SK-N-SH (cell line): ENCODE measurements around the gene ETHE1. TPM values are rescaled to one million over a fixed set of nuclear protein-coding genes. Genes with fewer than 3 reads are reported as not detected.

Source experiments
- CTCF ChIA-PET: fragments of 300-600, 350-600 bp; formaldehyde crosslinking; extraction: SDS; loops from one replicate; lab custom pipeline; 2021; lab: Yijun Ruan, JAX
- POLR2A ChIA-PET: fragments of 350-600 bp; sonication (Branson Sonifier 250); formaldehyde crosslinking; extraction: SDS; loops from one replicate; lab custom pipeline; 2020; ENCODE audit warnings: antibody characterized with exemption, inconsistent platforms; lab: Yijun Ruan, JAX
- DNase-seq: peaks from one replicate; pipeline ENCODE4 v3.0.0; 2012
- H2AFZ ChIP-seq: fragments of 200-600 bp; sonication (generic); 2 replicates; pipeline ENCODE4 v1.8.1; 2016; ENCODE audit warnings: antibody characterized with exemption, mild to moderate bottlenecking, low read depth
- H3F3A ChIP-seq: fragments of 200-600 bp; sonication (generic); replicated peaks from 2 replicates; pipeline ENCODE3; 2016; ENCODE audit warnings: antibody characterized with exemption, mild to moderate bottlenecking; ENCODE audit not compliant: insufficient read depth
- H3K27ac ChIP-seq, 2 experiments: fragments of 200-500 bp in 1 of 2; fragments of 200-600 bp in 1 of 2; sonication (Bioruptor generic) in 1 of 2; sonication (generic), shearing (Covaris generic) in 1 of 2; 2 replicates each; pipeline versions ENCODE4 v1.5.1 to v1.6.1; 2014 to 2016; ENCODE audit warnings: low read depth in 2 of 2, inconsistent platforms in 1 of 2, low read length in 1 of 2, mild to moderate bottlenecking in 1 of 2, mixed read lengths in 1 of 2
- H3K27me3 ChIP-seq: fragments of 200-600 bp; sonication (generic), shearing (Covaris generic); 2 replicates; pipeline ENCODE4 v1.6.1; 2016; ENCODE audit warnings: mixed run types; ENCODE audit not compliant: insufficient read depth
- H3K36me3 ChIP-seq, 2 experiments: fragments of 200-500 bp in 1 of 2; fragments of 200-600 bp in 1 of 2; sonication (Bioruptor generic) in 1 of 2; sonication (generic) in 1 of 2; replicated peaks in 1 of 2; 2 replicates each; pipeline versions ENCODE3 to v1.5.1; 2014 to 2016; ENCODE audit warnings: low read length in 1 of 2, mild to moderate bottlenecking in 1 of 2; ENCODE audit not compliant: insufficient read depth in 2 of 2, control insufficient read depth in 1 of 2
- H3K4me1 ChIP-seq, 2 experiments: fragments of 200-500 bp in 1 of 2; fragments of 200-600 bp in 1 of 2; sonication (Bioruptor generic) in 1 of 2; sonication (generic), shearing (Covaris generic) in 1 of 2; 2 replicates each; pipeline versions ENCODE4 v1.5.1 to v1.6.1; 2014 to 2016; ENCODE audit warnings: low read depth in 1 of 2, low read length in 1 of 2, mixed run types in 1 of 2; ENCODE audit not compliant: insufficient read depth in 2 of 2, control insufficient read depth in 1 of 2
- H3K4me2 ChIP-seq: fragments of 200-600 bp; sonication (generic), shearing (Covaris generic); 2 replicates; pipeline ENCODE4 v1.6.1; 2017; ENCODE audit warnings: mixed run types
- H3K4me3 ChIP-seq, 2 experiments: fragments of 200-500 bp in 1 of 2; fragments of 200-600 bp in 1 of 2; sonication (Bioruptor generic) in 1 of 2; sonication (generic), shearing (Covaris generic) in 1 of 2; 2 replicates each; pipeline versions ENCODE4 v1.5.1 to v1.8.1; 2014 to 2016; ENCODE audit warnings: low read depth in 2 of 2, inconsistent platforms in 1 of 2, low read length in 1 of 2, mild to moderate bottlenecking in 1 of 2, mixed read lengths in 1 of 2, moderate library complexity in 1 of 2
- H3K79me2 ChIP-seq: fragments of 200-600 bp; sonication (generic); 2 replicates; pipeline ENCODE4 v1.8.1; 2017; ENCODE audit warnings: mild to moderate bottlenecking; ENCODE audit not compliant: insufficient read depth
- H3K9ac ChIP-seq: fragments of 200-600 bp; sonication (generic); 2 replicates; pipeline ENCODE4 v1.6.1; 2017; ENCODE audit warnings: mixed run types
- H3K9me2 ChIP-seq: fragments of 200-600 bp; sonication (generic); 2 replicates; pipeline ENCODE4 v1.6.1; 2017; ENCODE audit warnings: mixed run types
- H3K9me3 ChIP-seq: fragments of 200-600 bp; sonication (generic); 2 replicates; pipeline ENCODE4 v1.6.1; 2017; ENCODE audit warnings: mixed run types, mild to moderate bottlenecking, moderate library complexity
- H4K20me1 ChIP-seq: fragments of 200-600 bp; sonication (generic); 2 replicates; pipeline ENCODE4 v1.6.1; 2017; ENCODE audit warnings: mild to moderate bottlenecking, mixed run types; ENCODE audit not compliant: insufficient read depth
- CHD2 ChIP-seq: fragments of 150-350 bp; IDR thresholded peaks from 2 replicates; pipeline ENCODE4 v1.6.1; 2018; ENCODE audit warnings: low read length; ENCODE audit not compliant: partially characterized antibody
- ELF1 ChIP-seq: IDR thresholded peaks from 2 replicates; pipeline ENCODE4 v1.4.0; 2012
- EZH2phosphoT487 ChIP-seq: fragments of 200-600 bp; sonication (generic); IDR thresholded peaks from 2 replicates; pipeline ENCODE4 v1.6.1; 2017; ENCODE audit warnings: low read depth, mixed run types, mild to moderate bottlenecking, antibody characterized with exemption, moderate library complexity, borderline replicate concordance
- GATA2 ChIP-seq: sonication (generic); formaldehyde crosslinking; IDR thresholded peaks from 2 replicates; pipeline ENCODE4 v1.5.0; 2020; ENCODE audit warnings: mild to moderate bottlenecking, missing genetic modification reagents
- JUND ChIP-seq: IDR thresholded peaks from 2 replicates; pipeline ENCODE4 v1.4.0; 2012
- RAD21 ChIP-seq: IDR thresholded peaks from 2 replicates; pipeline ENCODE4 v1.6.1; 2012; ENCODE audit warnings: mild to moderate bottlenecking, low read length
- RCOR1 ChIP-seq: fragments of 150-350 bp; IDR thresholded peaks from 2 replicates; pipeline ENCODE4 v1.6.1; 2017; ENCODE audit warnings: antibody characterized with exemption, low read length
- RXRA ChIP-seq: IDR thresholded peaks from 2 replicates; pipeline ENCODE4 v1.4.0; 2012; ENCODE audit warnings: low read depth, mild to moderate bottlenecking, borderline replicate concordance
- SMC3 ChIP-seq: IDR thresholded peaks from 2 replicates; pipeline ENCODE4 v1.6.1; 2012; ENCODE audit warnings: low read depth, low read length, improper control_type of control experiment
- TAF1 ChIP-seq: IDR thresholded peaks from 2 replicates; pipeline ENCODE4 v1.6.1; 2012; ENCODE audit warnings: low read depth, mild to moderate bottlenecking, low read length, moderate library complexity, borderline replicate concordance
- TEAD4 ChIP-seq: IDR thresholded peaks from 2 replicates; pipeline ENCODE4 v1.4.0; 2012; ENCODE audit warnings: mild to moderate bottlenecking, borderline replicate concordance; ENCODE audit not compliant: insufficient read depth
- YY1 ChIP-seq: IDR thresholded peaks from 2 replicates; pipeline ENCODE4 v1.4.0; 2012; ENCODE audit warnings: low read depth, mild to moderate bottlenecking
- WGBS: methylation state at CpG from one replicate; pipeline ENCODE4 v1.1.6; 2017; ENCODE audit warnings: low lambda C conversion rate; 5-methylcytosine and 5-hydroxymethylcytosine counted together
- polyA plus RNA-seq, 3 experiments: library from polyadenylated mRNA; depleted of rRNA; stranded (reverse); fragments of >200 nt; gene quantifications; 2 replicates each; pipeline ENCODE4 v1.2.3, GENCODE V29; 2012
- TF ChIP-seq, protein P1 (sequence below): IDR thresholded peaks from 2 replicates; pipeline ENCODE4; 2012
- TF ChIP-seq, protein P2 (sequence below): IDR thresholded peaks from 2 replicates; pipeline ENCODE4 v1.4.0; 2012; ENCODE audit warnings: low read depth
- TF ChIP-seq, protein P3 (sequence below): IDR thresholded peaks from 2 replicates; pipeline ENCODE4 v1.4.0; 2012; ENCODE audit warnings: low read depth, borderline replicate concordance

Gene ETHE1
- polyA plus RNA-seq, 1 of the 3 experiments (the other 2 are of a cell fraction) = 86.2 TPM

DNA sequence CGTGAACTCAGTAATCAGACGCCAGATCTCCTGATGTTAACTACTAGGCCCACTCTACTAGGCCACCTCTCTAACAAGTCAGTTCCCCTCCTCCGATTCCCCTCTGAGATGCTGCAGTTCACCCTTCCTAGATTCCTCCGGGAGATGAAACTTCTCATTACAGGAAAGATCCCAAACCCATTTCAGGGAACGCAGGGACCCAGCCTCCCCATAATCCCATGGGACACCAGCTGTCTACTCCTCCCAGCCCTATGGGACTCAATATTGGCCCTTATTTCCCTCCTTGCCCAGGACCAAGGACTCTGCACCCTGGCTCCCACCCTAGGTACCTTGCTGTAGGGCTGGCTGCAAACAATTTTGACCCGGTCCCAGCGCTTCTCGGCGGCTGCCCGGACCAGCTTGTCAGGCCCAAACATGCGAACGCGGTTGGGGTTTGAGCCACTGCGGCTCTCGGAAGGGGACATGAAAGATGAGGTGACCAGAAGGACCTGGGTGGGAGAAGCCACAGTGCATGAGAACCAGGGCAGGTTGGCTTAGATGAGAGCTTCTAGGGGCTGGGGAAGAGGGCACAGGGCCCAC, 27.4 kb upstream of the ETHE1 start:
- Histone ChIP-seq H3K27me3 (no peaks in the 10 kb centered on the region), H3K9me3 (no peaks in the 10 kb centered on the region), H3F3A (peaks cover 18% of the 10 kb centered on the region), H3K79me2 (no peaks in the 10 kb centered on the region; the same call in 1 of the 2 replicates), H3K27ac (no peak overlapping the region), H3K9ac (no peak overlapping the region), H3K4me1 (no peaks in the 10 kb centered on the region), H3K36me3 (peaks cover 22 to 44% of the 10 kb centered on the region in 2 experiments), H2AFZ (no peak overlapping the region), H4K20me1 (no peaks in the 10 kb centered on the region), H3K9me2 (no peaks in the 10 kb centered on the region), H3K4me2 (no peak overlapping the region), H3K4me3 (no peak overlapping the region)
- TF ChIP-seq TEAD4 = no peak
- TF ChIP-seq, protein P1, sequence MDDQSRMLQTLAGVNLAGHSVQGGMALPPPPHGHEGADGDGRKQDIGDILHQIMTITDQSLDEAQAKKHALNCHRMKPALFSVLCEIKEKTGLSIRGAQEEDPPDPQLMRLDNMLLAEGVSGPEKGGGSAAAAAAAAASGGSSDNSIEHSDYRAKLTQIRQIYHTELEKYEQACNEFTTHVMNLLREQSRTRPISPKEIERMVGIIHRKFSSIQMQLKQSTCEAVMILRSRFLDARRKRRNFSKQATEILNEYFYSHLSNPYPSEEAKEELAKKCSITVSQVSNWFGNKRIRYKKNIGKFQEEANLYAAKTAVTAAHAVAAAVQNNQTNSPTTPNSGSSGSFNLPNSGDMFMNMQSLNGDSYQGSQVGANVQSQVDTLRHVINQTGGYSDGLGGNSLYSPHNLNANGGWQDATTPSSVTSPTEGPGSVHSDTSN = no peak
- TF ChIP-seq TAF1 = no peak
- TF ChIP-seq JUND = no peak
- TF ChIP-seq, protein P2, sequence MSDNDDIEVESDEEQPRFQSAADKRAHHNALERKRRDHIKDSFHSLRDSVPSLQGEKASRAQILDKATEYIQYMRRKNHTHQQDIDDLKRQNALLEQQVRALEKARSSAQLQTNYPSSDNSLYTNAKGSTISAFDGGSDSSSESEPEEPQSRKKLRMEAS = no peak
- no peak for TF ChIP-seq YY1
- TF ChIP-seq RXRA = no peak
- DNase-seq = no peak
- ChIA-PET CTCF (interaction anchor here (0.6 to 8.5 kb wide), 34 partner anchors 8 to 230 kb away, joined by 3 to 104 read pairs (median 6); partner anchors contain the start of genes IRGQ, PINLYP, XRCC1 and ZNF575), POLR2A (interaction anchor here (0.7 kb wide), 1 partner anchor 42 kb away, joined by 5 read pairs; the partner anchor contains the start of genes IRGQ and ZNF576)
- 94% methylated on average over 15 of the region's 15 CpGs for WGBS

DNA sequence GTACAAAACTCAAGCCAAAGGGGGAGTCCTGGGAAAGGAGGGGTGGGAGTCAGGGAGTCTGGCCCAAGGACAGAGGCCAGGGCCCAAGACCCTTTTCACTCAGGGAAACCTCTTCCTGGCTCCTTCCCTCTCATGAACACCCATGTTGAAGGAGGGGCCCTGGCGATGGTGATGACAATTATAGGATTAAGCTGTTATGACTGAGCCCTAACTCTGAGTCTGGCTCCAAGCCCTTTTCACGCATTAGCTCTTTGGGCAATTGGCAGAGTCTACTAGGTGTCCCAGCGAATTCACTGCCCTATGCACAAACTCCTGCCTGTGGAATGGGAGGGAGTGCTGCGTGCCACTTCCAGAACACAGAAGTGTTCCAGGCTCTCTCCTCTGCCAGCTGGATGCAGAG, 26.7 kb upstream of the ETHE1 start:
- H3K9me3 ChIP-seq = no peaks in the 10 kb centered on the region
- no peak for DNase-seq
- peaks cover 22 to 46% of the 10 kb centered on the region in 2 experiments for H3K36me3 ChIP-seq
- no peak for TF ChIP-seq RXRA
- TF ChIP-seq, protein P3, sequence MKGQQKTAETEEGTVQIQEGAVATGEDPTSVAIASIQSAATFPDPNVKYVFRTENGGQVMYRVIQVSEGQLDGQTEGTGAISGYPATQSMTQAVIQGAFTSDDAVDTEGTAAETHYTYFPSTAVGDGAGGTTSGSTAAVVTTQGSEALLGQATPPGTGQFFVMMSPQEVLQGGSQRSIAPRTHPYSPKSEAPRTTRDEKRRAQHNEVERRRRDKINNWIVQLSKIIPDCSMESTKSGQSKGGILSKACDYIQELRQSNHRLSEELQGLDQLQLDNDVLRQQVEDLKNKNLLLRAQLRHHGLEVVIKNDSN = no peak
- no peaks in the 10 kb centered on the region for H4K20me1 ChIP-seq
- ChIA-PET CTCF (interaction anchor here (1.6 to 8.5 kb wide), 9 partner anchors 10 to 107 kb away, joined by 5 to 104 read pairs (median 11); partner anchors contain the start of genes IRGQ, PINLYP, XRCC1 and ZNF575), POLR2A (no interaction called here)
- no peaks in the 10 kb centered on the region for H3K27me3 ChIP-seq
- H3K4me3 ChIP-seq = no peak overlapping the region
- no peak overlapping the region for H2AFZ ChIP-seq
- 90% methylated on average over 4 of the region's 4 CpGs for WGBS
- H3K4me2 ChIP-seq = no peak overlapping the region
- no peak overlapping the region; a peak in 1 of 4 replicates for H3K27ac ChIP-seq
- no peaks in the 10 kb centered on the region; the same call in 1 of the 2 replicates for H3K79me2 ChIP-seq
- H3K9me2 ChIP-seq = no peaks in the 10 kb centered on the region
- H3K4me1 ChIP-seq = no peaks in the 10 kb centered on the region
- H3F3A ChIP-seq = peaks cover 24% of the 10 kb centered on the region
- H3K9ac ChIP-seq = no peak overlapping the region

DNA sequence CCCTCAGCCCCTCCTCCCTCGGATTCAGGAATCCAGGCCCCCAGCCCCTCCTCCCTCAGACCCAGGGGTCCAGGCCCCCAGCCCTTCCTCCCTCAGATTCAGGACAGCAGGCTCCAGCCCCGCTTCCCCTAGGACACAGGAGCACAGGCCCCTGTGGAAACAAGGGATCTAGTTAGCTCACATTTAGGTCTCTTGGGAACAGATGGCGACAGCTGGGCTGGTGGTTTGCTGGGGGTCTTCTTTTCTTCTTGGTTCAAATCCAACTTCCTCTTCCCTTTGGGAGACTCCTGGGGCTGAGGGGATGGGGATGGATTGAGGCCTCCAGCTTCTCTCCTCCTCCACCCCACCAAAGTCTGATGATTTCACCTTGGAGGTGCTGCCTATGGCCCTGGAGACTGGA, 25.6 kb upstream of the ETHE1 start:
- POLR2A ChIA-PET = no interaction called here
- 91% methylated on average over 1 of the region's 3 CpGs for WGBS
- H3K9ac ChIP-seq = no peak overlapping the region
- H4K20me1 ChIP-seq = no peaks in the 10 kb centered on the region
- no peaks in the 10 kb centered on the region; the same call in 1 of the 2 replicates for H3K79me2 ChIP-seq
- TF ChIP-seq RAD21 (no peak), EZH2phosphoT487 (no peak), GATA2 (CRISPR knock-in tag) (no peak), SMC3 (no peak), ELF1 (no peak), RCOR1 (no peak), CHD2 (no peak), TAF1 (no peak)
- no peak overlapping the region for H3K4me3 ChIP-seq
- no peak overlapping the region for H2AFZ ChIP-seq
- H3K9me3 ChIP-seq = no peaks in the 10 kb centered on the region
- H3K27ac ChIP-seq = no peak overlapping the region
- H3K9me2 ChIP-seq = no peaks in the 10 kb centered on the region
- DNase-seq = no peak
- H3K4me1 ChIP-seq = no peaks in the 10 kb centered on the region
- no peaks in the 10 kb centered on the region for H3K27me3 ChIP-seq
- H3F3A ChIP-seq = peaks cover 18% of the 10 kb centered on the region
- peaks cover 18 to 46% of the 10 kb centered on the region in 2 experiments for H3K36me3 ChIP-seq
- H3K4me2 ChIP-seq = no peak overlapping the region
- CTCF ChIA-PET = interaction anchor here (1.6 to 8.5 kb wide), 4 partner anchors 23 to 106 kb away, joined by 5 to 104 read pairs (median 26); partner anchors contain the start of genes IRGQ, PINLYP, XRCC1 and ZNF576
